ENCODE measurements around the gene TMEM176B.

DNA sequence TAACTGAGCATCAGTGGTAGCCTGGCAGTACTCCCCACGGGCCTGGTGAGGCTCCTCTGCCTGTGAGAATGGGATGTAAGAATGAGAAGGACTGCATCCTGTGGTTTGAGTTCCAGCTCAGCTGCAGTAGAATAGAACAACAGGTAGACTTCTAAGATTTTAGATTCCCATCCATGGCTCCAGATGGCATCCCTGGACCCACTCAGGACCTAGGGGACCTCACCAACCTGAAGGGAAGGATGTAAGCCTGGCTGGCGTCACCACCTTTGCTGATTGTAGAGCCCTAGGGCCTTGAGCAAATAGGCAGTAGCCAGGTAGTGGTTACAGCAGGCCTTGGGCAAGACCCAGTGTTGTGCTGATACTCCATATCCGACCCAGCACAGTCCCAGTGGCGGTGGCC, 42.6 kb upstream of the TMEM176B start:
- no peak for TF ChIP-seq POLR2A (IDR thresholded peaks at IDR 0.05)
- TF ChIP-seq, protein P1, sequence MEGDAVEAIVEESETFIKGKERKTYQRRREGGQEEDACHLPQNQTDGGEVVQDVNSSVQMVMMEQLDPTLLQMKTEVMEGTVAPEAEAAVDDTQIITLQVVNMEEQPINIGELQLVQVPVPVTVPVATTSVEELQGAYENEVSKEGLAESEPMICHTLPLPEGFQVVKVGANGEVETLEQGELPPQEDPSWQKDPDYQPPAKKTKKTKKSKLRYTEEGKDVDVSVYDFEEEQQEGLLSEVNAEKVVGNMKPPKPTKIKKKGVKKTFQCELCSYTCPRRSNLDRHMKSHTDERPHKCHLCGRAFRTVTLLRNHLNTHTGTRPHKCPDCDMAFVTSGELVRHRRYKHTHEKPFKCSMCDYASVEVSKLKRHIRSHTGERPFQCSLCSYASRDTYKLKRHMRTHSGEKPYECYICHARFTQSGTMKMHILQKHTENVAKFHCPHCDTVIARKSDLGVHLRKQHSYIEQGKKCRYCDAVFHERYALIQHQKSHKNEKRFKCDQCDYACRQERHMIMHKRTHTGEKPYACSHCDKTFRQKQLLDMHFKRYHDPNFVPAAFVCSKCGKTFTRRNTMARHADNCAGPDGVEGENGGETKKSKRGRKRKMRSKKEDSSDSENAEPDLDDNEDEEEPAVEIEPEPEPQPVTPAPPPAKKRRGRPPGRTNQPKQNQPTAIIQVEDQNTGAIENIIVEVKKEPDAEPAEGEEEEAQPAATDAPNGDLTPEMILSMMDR (IDR thresholded peaks at IDR 0.05), result no peak

All from lower leg skin (tissue), 3 donors.